ENCODE data around the gene ALDH8A1.
A peak's percentile ranks its signal among the peaks of the same experiment; 100 is the strongest.

ALDH8A1 gene

DNA sequence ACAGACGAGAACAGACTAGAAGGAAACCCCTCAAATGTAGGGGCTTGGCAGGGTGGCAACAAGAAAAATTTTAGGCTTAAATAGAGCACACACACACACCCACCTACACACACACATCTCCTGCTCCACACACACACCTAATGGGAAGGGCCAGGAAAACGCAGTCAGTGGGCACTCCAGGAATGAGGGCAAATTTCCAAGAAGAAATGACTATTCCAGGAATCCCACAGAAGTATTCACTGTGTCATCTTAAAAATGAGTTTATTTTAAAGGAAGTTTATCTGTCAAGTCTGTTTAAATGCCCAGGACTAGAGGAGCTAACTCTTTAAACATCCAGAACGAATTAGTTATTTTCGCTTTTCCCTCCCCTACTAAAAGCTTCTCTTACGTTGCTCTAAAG, 13.0 kb downstream of the ALDH8A1 start:
- H3K9me3 Mint-ChIP-seq, result no peaks in the 10 kb centered on the region
- peak overlapping the region in 1 of 3 experiments; percentile 40 for H3K27ac Mint-ChIP-seq
- peaks cover 4% of the 10 kb centered on the region for H3K27me3 Mint-ChIP-seq (ENCODE audit: low read depth)
- H3K36me3 Mint-ChIP-seq (ENCODE audit: low read depth), result peaks cover 4% of the 10 kb centered on the region
- H3K4me1 Mint-ChIP-seq, result peaks cover 21% of the 10 kb centered on the region
- H3K4me3 Mint-ChIP-seq, result no peak overlapping the region
- TF ChIP-seq, protein P1, sequence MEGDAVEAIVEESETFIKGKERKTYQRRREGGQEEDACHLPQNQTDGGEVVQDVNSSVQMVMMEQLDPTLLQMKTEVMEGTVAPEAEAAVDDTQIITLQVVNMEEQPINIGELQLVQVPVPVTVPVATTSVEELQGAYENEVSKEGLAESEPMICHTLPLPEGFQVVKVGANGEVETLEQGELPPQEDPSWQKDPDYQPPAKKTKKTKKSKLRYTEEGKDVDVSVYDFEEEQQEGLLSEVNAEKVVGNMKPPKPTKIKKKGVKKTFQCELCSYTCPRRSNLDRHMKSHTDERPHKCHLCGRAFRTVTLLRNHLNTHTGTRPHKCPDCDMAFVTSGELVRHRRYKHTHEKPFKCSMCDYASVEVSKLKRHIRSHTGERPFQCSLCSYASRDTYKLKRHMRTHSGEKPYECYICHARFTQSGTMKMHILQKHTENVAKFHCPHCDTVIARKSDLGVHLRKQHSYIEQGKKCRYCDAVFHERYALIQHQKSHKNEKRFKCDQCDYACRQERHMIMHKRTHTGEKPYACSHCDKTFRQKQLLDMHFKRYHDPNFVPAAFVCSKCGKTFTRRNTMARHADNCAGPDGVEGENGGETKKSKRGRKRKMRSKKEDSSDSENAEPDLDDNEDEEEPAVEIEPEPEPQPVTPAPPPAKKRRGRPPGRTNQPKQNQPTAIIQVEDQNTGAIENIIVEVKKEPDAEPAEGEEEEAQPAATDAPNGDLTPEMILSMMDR (IDR thresholded peaks at IDR 0.05; ENCODE audit: unreplicated experiment in 3 of 3), result no peak

DNA sequence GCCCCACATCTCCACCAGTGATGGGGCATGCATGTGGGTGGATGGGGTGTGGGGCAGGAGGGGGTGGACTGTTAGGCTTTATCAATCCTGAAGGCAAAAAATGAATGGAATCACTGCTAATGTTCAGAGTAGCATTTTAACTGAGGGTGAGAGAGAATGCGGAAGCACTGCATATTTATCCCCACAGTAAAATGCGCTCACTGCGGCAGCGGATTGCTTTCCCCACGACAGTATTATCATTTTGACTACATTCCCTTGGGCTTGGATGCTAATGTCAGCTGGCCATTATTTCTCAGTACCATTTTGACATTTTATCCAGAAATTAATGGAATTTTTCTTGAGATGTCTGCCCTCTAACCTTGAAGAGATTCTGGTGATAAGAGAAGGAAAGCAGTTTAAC, 13.4 kb downstream of the ALDH8A1 start:
- Mint-ChIP-seq H3K27me3 (ENCODE audit: low read depth) (peaks cover 4% of the 10 kb centered on the region), H3K4me1 (peaks cover 22% of the 10 kb centered on the region), H3K36me3 (ENCODE audit: low read depth) (peaks cover 4% of the 10 kb centered on the region), H3K9me3 (no peaks in the 10 kb centered on the region), H3K27ac (peak overlapping the region in 1 of 3 experiments; percentile 40), H3K4me3 (no peak overlapping the region)
- TF ChIP-seq, protein P1 (IDR thresholded peaks at IDR 0.05; ENCODE audit: unreplicated experiment in 3 of 3), result no peak

DNA sequence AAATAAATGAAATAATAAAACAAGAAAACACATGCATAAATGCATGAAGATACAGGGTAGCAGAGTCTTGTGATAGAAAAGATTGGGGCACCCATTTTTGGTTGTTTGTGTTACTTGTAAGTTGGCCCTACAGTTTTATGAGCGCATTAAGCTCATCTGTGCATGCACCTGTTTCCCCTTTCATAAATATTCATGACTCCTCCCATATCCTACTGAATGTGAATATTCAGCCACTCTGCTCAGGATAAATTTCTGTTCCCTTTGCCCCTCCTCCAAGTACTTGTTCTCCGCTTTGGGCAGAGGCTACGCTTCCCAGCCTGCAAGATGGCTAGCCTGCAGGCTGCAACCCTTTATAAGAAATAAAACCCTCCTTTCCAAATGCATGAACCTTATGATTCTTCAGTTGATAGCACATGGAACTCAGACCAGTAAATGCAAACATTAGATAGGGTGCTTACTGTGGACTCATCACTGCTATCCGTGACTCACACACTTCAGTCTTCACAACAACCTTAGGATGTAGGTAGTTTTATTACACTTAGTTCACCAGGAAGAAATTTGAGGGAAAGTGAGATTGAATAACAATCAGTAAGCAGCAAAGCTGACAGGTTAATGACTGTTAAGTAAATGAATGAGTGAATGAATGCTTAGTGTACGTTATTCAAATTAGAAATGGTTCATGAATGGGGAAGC, 15.0 kb downstream of the ALDH8A1 start:
- Mint-ChIP-seq H3K27me3 (ENCODE audit: low read depth) (peaks cover 4% of the 10 kb centered on the region), H3K36me3 (ENCODE audit: low read depth) (peaks cover 5% of the 10 kb centered on the region), H3K4me1 (peaks cover 22% of the 10 kb centered on the region), H3K27ac (peak overlapping the region in 2 of 3 experiments; percentile 21 to 37), H3K4me3 (no peak overlapping the region), H3K9me3 (no peaks in the 10 kb centered on the region)
- TF ChIP-seq, protein P1 (IDR thresholded peaks at IDR 0.05; ENCODE audit: unreplicated experiment in 3 of 3), result no peak

DNA sequence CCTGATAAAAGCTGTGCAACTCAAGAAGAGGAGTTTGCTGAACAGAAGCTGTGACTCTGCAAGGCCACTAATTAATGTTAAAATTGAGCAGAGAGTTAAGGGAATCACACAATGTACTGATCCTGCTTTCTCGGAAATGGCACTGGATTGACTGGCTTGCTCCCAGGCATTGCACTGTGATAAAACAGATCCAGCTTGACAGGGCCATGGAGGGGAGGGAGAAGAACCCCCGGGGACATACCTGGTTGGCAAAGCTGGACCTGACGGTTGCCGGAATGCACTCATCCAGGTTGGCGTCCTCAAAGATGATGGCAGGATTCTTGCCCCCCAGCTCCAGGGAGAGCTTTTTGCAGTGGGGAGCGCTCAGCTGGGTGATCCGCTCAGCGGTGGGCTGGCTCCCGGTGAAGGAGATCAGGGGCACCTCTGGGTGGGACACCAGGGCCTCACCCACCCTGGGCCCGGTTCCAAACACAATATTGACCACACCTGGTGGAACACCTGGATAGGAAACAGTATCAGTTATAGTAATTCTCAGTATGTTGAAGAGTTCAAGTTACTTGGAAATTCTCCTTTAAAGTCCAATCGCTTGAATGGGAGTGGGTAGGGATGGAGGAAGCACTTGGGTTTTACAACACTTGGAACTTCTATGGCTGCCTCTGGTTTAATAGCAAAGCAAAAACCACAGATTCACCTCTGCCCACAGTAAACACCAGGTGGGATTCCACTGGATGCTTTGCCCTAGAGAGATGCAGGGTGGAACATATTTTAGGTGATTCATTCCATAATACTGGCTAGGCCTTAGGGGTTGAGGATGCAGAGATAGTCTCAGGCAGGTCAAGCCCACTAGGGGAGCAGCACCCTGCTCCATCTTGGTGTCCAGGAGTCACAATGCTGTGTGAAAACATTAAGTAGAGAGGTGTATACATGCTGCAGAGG, 17.1 kb downstream of the ALDH8A1 start:
- Mint-ChIP-seq H3K4me1 (peaks cover 22% of the 10 kb centered on the region), H3K36me3 (ENCODE audit: low read depth) (peaks cover 9% of the 10 kb centered on the region), H3K4me3 (no peak overlapping the region), H3K27ac (peak overlapping the region in 2 of 3 experiments; percentile 43 to 48), H3K9me3 (no peaks in the 10 kb centered on the region), H3K27me3 (ENCODE audit: low read depth) (peaks cover 4% of the 10 kb centered on the region)
- TF ChIP-seq, protein P1 (IDR thresholded peaks at IDR 0.05; ENCODE audit: unreplicated experiment in 3 of 3), result no peak

DNA sequence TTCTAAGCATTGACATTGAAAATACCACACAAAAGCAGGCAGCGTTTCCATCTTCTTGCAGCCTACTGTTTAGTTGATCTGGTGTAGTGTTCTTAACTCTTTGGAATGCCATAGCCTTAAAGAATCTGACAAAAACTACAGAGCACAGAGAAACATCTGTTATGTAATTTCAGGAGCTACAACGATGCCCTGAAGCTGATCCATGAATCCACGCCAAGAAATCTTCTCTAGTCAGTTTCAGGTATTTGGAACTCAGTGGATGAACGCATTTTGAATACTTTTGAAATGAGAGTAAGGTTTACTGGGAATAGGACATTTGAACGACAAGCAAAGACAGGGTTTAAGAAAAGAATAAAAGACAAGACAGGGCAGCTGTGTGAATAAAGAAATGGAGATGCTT, 17.8 kb downstream of the ALDH8A1 start:
- Mint-ChIP-seq H3K36me3 (ENCODE audit: low read depth) (peaks cover 9% of the 10 kb centered on the region), H3K4me1 (peaks cover 19% of the 10 kb centered on the region), H3K27ac (peak overlapping the region in 1 of 3 experiments; percentile 44), H3K27me3 (ENCODE audit: low read depth) (peaks cover under 1% of the 10 kb centered on the region), H3K9me3 (no peaks in the 10 kb centered on the region), H3K4me3 (no peak overlapping the region)
- TF ChIP-seq, protein P1 (IDR thresholded peaks at IDR 0.05; ENCODE audit: unreplicated experiment in 3 of 3), result no peak

Data from nephron (organoid).